GM12878 (cell line): Measurements from ENCODE around the gene ZNF860. TPM values are rescaled to one million over a fixed set of nuclear protein-coding genes. Genes with fewer than 3 reads are reported as not detected.

ENCODE experiments used
- ATAC-seq: fragments of 200-7000 bp; cut with Tn5 transposase; 3 replicates; pipeline ENCODE4 v1.9.1; 2020; ENCODE audit warnings: mild to moderate bottlenecking, moderate library complexity
- BruUV-seq: library from RNA; stranded (reverse); fragments of 400-500 nt; replicated peaks from 2 replicates; lab custom pipeline; 2021; lab: Mats Ljungman, UMichigan
- CTCF ChIA-PET: fragments of 300-600 bp; sonication (Branson Sonifier 250); formaldehyde crosslinking; extraction: SDS; loops from one replicate; lab custom pipeline; 2021; ENCODE audit warnings: inconsistent platforms; lab: Yijun Ruan, JAX
- POLR2A ChIA-PET: fragments of 350-600 bp; formaldehyde crosslinking; extraction: SDS; loops from one replicate; lab custom pipeline; 2021; ENCODE audit warnings: inconsistent platforms; lab: Charles Lee
- RAD21 ChIA-PET: fragments of 300-600 bp; sonication (Branson Sonifier 250); formaldehyde crosslinking; loops from one replicate; lab custom pipeline; 2023; ENCODE audit warnings: antibody characterized with exemption; ENCODE audit not compliant: unreplicated experiment; lab: Charles Lee
- SMC1A ChIA-PET: fragments of 300-600 bp; sonication (Branson Sonifier 250); formaldehyde crosslinking; loops from one replicate; lab custom pipeline; 2023; ENCODE audit not compliant: unreplicated experiment, uncharacterized antibody; lab: Charles Lee
- DNase-seq: peaks from one replicate; pipeline ENCODE4 v3.0.0-alpha.2; 2011; ENCODE audit warnings: low read depth, low spot score
- FAIRE-seq: peaks from 3 replicates; lab custom pipeline; 2011; peaks lifted over from hg19 to GRCh38; lab: Jason Lieb, UNC
- H2AFZ ChIP-seq: 2 replicates; pipeline ENCODE4 v1.6.0; 2011; ENCODE audit warnings: low read depth, low read length, control low read depth; ENCODE audit not compliant: control insufficient read depth
- H3K27ac ChIP-seq: 2 replicates; pipeline ENCODE4 v1.5.1; 2011; ENCODE audit warnings: control low read depth; ENCODE audit not compliant: control insufficient read depth, insufficient read depth
- H3K27me3 ChIP-seq, 2 experiments: replicated peaks in 1 of 2; 2 replicates each; pipeline versions ENCODE4 v1.6.0 to v1.6.1; 2011; ENCODE audit warnings: low read length in 1 of 2; ENCODE audit not compliant: control insufficient read depth in 2 of 2, insufficient read depth in 2 of 2
- H3K36me3 ChIP-seq, 2 experiments: 2 replicates each; pipeline ENCODE4 v1.5.1; 2011; ENCODE audit warnings: low read length in 1 of 2; ENCODE audit not compliant: control insufficient read depth in 2 of 2, insufficient read depth in 2 of 2
- H3K4me1 ChIP-seq: 2 replicates; pipeline ENCODE4 v1.6.1; 2011; ENCODE audit warnings: mild to moderate bottlenecking, low read length, moderate library complexity, mixed read lengths; ENCODE audit not compliant: control insufficient read depth, insufficient read depth
- H3K4me2 ChIP-seq: 2 replicates; pipeline ENCODE4 v1.6.0; 2011; ENCODE audit warnings: control low read depth; ENCODE audit not compliant: control insufficient read depth, insufficient read depth
- H3K4me3 ChIP-seq: fragments of 200-600 bp; sonication (generic); 2 replicates; pipeline ENCODE4 v1.5.1; 2016
- H3K79me2 ChIP-seq: 2 replicates; pipeline ENCODE4 v1.6.0; 2011; ENCODE audit warnings: low read length; ENCODE audit not compliant: control insufficient read depth, insufficient read depth
- H3K9ac ChIP-seq: 2 replicates; pipeline ENCODE4 v1.8.0; 2011; ENCODE audit warnings: low read length, control low read depth, mixed read lengths; ENCODE audit not compliant: control insufficient read depth, insufficient read depth
- H3K9me3 ChIP-seq: replicated peaks from 3 replicates; pipeline ENCODE4 v1.5.1; 2011; ENCODE audit warnings: mild to moderate bottlenecking, low read length; ENCODE audit not compliant: control insufficient read depth, insufficient read depth
- H4K20me1 ChIP-seq: 2 replicates; pipeline ENCODE4 v1.6.0; 2011; ENCODE audit not compliant: control insufficient read depth, insufficient read depth
- CEBPB ChIP-seq, 2 experiments: fragments of 150-350 bp in 1 of 2; IDR thresholded peaks; 2 replicates each; pipeline ENCODE4 v1.6.1; 2012 to 2014; ENCODE audit warnings: low read depth in 2 of 2, low read length in 2 of 2, borderline replicate concordance in 1 of 2, inconsistent platforms in 1 of 2
- CHD1 ChIP-seq: IDR thresholded peaks from 2 replicates; pipeline ENCODE4 v1.6.1; 2012; ENCODE audit warnings: low read depth, low read length, improper control_type of control experiment
- CREB1 ChIP-seq: IDR thresholded peaks from 2 replicates; pipeline ENCODE4 v1.6.1; 2012; ENCODE audit warnings: low read depth, mild to moderate bottlenecking, inconsistent platforms
- HDAC2 ChIP-seq: fragments of 200-600 bp; sonication (generic); IDR thresholded peaks from 2 replicates; pipeline ENCODE4 v1.6.1; 2017
- HDGF ChIP-seq: fragments of 450-650 bp; IDR thresholded peaks from 2 replicates; pipeline ENCODE4 v1.6.1; 2016; ENCODE audit warnings: antibody characterized with exemption
- RAD51 ChIP-seq: fragments of 450-650 bp; IDR thresholded peaks from 2 replicates; pipeline ENCODE4 v1.6.1; 2016; ENCODE audit warnings: moderate library complexity, mild to moderate bottlenecking, inconsistent platforms
- SMAD5 ChIP-seq: IDR thresholded peaks from 2 replicates; pipeline ENCODE4 v1.6.1; 2016; ENCODE audit warnings: antibody characterized with exemption, low read depth
- SP1 ChIP-seq: IDR thresholded peaks from one replicate; pipeline ENCODE4 v1.6.1; 2011; ENCODE audit warnings: low read depth, low read length
- SREBF1 ChIP-seq: IDR thresholded peaks from 2 replicates; pipeline ENCODE4 v1.6.1; 2012; ENCODE audit warnings: mild to moderate bottlenecking, low read length
- TCF7 ChIP-seq: IDR thresholded peaks from 2 replicates; pipeline ENCODE4 v1.6.1; 2014; ENCODE audit warnings: antibody characterized with exemption, borderline replicate concordance
- YBX1 ChIP-seq: fragments of 450-650 bp; IDR thresholded peaks from 2 replicates; pipeline ENCODE4 v1.6.1; 2016; ENCODE audit warnings: antibody characterized with exemption
- ZNF24 ChIP-seq: fragments of 450-650 bp; IDR thresholded peaks from 2 replicates; pipeline ENCODE4 v1.6.1; 2017; ENCODE audit warnings: antibody characterized with exemption, mild to moderate bottlenecking
- WGBS: methylation state at CpG from one replicate; pipeline ENCODE4 v1.1.6; 2016; ENCODE audit warnings: low lambda C conversion rate; ENCODE audit not compliant: insufficient replicate concordance, insufficient coverage; ENCODE audit errors: missing lambda C conversion rate; 5-methylcytosine and 5-hydroxymethylcytosine counted together
- in situ Hi-C: fragments of 300-500 bp; cut with MboI; formaldehyde crosslinking; loops from 9 replicates; pipeline ENCODE4 v1.14.3; 2018; ENCODE audit warnings: mixed read lengths
- intact Hi-C: fragments of 100-400 bp; cut with micrococcal nuclease; formaldehyde crosslinking; loops from one replicate; pipeline ENCODE4 v1.14.2; 2022; ENCODE audit not compliant: unreplicated experiment
- polyA plus RNA-seq, 11 experiments: library from polyadenylated mRNA; depleted of rRNA in 4 of 11; unstranded in 6 of 11; stranded (reverse) in 5 of 11; fragments of >200 nt; fragmentation: Nextera tagmentation in 4 of 11; fragmentation: Illumina TruSeq in 1 of 11; extraction: Ambion mirVana in 4 of 11; extraction: Trizol in 1 of 11; gene quantifications; 1 replicate in 1 of 11; 2 replicates in 10 of 11; pipeline versions ENCODE4 v1.2.1 to v1.2.3, GENCODE V29; 2011 to 2016; ENCODE audit warnings: inconsistent platforms in 2 of 11, missing spikeins in 2 of 11, low read depth in 1 of 11
- total RNA-seq, 4 experiments: library from RNA; depleted of rRNA in 3 of 4; stranded (reverse); fragments of >200 nt in 3 of 4; fragmentation: Illumina TruSeq in 1 of 4; extraction: Trizol in 1 of 4; gene quantifications; 2 replicates each; pipeline versions ENCODE4 v1.2.1 to v1.2.3, GENCODE V29; 2013 to 2021
- TF ChIP-seq, protein P1 (sequence below): IDR thresholded peaks from 2 replicates; pipeline ENCODE4 v1.6.1; 2011; ENCODE audit warnings: borderline replicate concordance, low read depth, mild to moderate bottlenecking, moderate library complexity, low read length; ENCODE audit not compliant: insufficient read depth, poor library complexity, severe bottlenecking
- TF ChIP-seq, protein P2 (sequence below): fragments of 450-650 bp; conservative IDR thresholded peaks from 2 replicates; pipeline ENCODE4 v1.6.1; 2017; ENCODE audit warnings: mild to moderate bottlenecking, moderate library complexity
- TF ChIP-seq, protein P3 (sequence below): IDR thresholded peaks from 2 replicates; pipeline ENCODE4 v1.6.1; 2011; ENCODE audit warnings: low read depth, mild to moderate bottlenecking, low read length, moderate library complexity, borderline replicate concordance; ENCODE audit errors: extremely low read depth
- TF ChIP-seq, protein P4 (sequence below): fragments of 450-650 bp; IDR thresholded peaks from 2 replicates; pipeline ENCODE4 v1.6.1; 2018; ENCODE audit warnings: mild to moderate bottlenecking, low read depth, moderate library complexity; ENCODE audit not compliant: partially characterized antibody
- TF ChIP-seq, protein P5 (sequence below): fragments of 450-650 bp; IDR thresholded peaks from 2 replicates; pipeline ENCODE4 v1.6.1; 2017; ENCODE audit warnings: borderline replicate concordance

Gene ZNF860
- total and polyA plus RNA-seq, 10 of the 15 experiments (the other 5 are each of a cell fraction or from before 2014, with no cell fraction given), result not detected

DNA sequence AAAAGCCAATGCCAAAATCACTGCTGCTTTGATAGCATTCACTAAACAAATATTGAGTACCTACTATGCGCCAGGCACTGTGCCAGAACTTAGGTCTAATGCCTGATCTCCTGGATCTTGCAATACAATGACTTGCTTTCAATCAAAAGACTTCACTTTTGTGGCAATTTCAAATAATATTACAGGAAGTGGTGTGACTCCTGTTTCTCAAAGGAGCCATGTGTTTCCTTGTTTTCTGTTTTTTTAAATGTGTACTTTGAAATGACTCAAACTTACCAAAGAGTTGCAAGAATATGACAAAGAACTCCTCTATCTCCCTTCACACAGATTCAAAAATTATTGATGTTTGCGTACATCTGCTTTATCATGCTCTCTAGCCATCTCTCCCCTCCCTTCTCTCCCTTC lies 18.7 kb upstream of the ZNF860 start:
- Histone ChIP-seq H3K27me3 (no peaks in the 10 kb centered on the region), H3K27ac (no peak overlapping the region), H3K4me3 (no peak overlapping the region), H3K4me2 (no peak overlapping the region), H3K9me3 (no peaks in the 10 kb centered on the region), H3K36me3 (no peaks in the 10 kb centered on the region), H3K79me2 (no peaks in the 10 kb centered on the region), H2AFZ (no peak overlapping the region), H3K4me1 (no peaks in the 10 kb centered on the region), H3K9ac (no peak overlapping the region)
- ChIA-PET CTCF (no interaction called here), RAD21 (no interaction called here), POLR2A (no interaction called here)
- in situ Hi-C loops, result no loop called here
- DNase-seq (no peak), ATAC-seq (no peak), FAIRE-seq (no peak)
- no TSS peak for BruUV-seq
- 78% methylated on average over 2 of the region's 2 CpGs for WGBS
- TF ChIP-seq SP1 (no peak), YBX1 (no peak), CHD1 (no peak), SREBF1 (no peak), CEBPB (IDR thresholded peaks at IDR 0.05; ENCODE audit: borderline replicate concordance in 1 of 2, low read depth in 2 of 2, low read length in 2 of 2) (no peak), SMAD5 (no peak), HDAC2 (no peak), HDGF (no peak), TCF7 (no peak), ZNF24 (no peak), CREB1 (no peak), RAD51 (no peak)
- TF ChIP-seq, protein P1, sequence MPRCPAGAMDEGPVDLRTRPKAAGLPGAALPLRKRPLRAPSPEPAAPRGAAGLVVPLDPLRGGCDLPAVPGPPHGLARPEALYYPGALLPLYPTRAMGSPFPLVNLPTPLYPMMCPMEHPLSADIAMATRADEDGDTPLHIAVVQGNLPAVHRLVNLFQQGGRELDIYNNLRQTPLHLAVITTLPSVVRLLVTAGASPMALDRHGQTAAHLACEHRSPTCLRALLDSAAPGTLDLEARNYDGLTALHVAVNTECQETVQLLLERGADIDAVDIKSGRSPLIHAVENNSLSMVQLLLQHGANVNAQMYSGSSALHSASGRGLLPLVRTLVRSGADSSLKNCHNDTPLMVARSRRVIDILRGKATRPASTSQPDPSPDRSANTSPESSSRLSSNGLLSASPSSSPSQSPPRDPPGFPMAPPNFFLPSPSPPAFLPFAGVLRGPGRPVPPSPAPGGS, result no peak
- TF ChIP-seq, protein P2, sequence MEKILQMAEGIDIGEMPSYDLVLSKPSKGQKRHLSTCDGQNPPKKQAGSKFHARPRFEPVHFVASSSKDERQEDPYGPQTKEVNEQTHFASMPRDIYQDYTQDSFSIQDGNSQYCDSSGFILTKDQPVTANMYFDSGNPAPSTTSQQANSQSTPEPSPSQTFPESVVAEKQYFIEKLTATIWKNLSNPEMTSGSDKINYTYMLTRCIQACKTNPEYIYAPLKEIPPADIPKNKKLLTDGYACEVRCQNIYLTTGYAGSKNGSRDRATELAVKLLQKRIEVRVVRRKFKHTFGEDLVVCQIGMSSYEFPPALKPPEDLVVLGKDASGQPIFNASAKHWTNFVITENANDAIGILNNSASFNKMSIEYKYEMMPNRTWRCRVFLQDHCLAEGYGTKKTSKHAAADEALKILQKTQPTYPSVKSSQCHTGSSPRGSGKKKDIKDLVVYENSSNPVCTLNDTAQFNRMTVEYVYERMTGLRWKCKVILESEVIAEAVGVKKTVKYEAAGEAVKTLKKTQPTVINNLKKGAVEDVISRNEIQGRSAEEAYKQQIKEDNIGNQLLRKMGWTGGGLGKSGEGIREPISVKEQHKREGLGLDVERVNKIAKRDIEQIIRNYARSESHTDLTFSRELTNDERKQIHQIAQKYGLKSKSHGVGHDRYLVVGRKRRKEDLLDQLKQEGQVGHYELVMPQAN, result no peak
- TF ChIP-seq, protein P3, sequence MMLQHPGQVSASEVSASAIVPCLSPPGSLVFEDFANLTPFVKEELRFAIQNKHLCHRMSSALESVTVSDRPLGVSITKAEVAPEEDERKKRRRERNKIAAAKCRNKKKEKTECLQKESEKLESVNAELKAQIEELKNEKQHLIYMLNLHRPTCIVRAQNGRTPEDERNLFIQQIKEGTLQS, result no peak
- TF ChIP-seq, protein P4, sequence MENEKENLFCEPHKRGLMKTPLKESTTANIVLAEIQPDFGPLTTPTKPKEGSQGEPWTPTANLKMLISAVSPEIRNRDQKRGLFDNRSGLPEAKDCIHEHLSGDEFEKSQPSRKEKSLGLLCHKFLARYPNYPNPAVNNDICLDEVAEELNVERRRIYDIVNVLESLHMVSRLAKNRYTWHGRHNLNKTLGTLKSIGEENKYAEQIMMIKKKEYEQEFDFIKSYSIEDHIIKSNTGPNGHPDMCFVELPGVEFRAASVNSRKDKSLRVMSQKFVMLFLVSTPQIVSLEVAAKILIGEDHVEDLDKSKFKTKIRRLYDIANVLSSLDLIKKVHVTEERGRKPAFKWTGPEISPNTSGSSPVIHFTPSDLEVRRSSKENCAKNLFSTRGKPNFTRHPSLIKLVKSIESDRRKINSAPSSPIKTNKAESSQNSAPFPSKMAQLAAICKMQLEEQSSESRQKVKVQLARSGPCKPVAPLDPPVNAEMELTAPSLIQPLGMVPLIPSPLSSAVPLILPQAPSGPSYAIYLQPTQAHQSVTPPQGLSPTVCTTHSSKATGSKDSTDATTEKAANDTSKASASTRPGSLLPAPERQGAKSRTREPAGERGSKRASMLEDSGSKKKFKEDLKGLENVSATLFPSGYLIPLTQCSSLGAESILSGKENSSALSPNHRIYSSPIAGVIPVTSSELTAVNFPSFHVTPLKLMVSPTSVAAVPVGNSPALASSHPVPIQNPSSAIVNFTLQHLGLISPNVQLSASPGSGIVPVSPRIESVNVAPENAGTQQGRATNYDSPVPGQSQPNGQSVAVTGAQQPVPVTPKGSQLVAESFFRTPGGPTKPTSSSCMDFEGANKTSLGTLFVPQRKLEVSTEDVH, result no peak
- TF ChIP-seq, protein P5, sequence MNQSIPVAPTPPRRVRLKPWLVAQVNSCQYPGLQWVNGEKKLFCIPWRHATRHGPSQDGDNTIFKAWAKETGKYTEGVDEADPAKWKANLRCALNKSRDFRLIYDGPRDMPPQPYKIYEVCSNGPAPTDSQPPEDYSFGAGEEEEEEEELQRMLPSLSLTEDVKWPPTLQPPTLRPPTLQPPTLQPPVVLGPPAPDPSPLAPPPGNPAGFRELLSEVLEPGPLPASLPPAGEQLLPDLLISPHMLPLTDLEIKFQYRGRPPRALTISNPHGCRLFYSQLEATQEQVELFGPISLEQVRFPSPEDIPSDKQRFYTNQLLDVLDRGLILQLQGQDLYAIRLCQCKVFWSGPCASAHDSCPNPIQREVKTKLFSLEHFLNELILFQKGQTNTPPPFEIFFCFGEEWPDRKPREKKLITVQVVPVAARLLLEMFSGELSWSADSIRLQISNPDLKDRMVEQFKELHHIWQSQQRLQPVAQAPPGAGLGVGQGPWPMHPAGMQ, result no peak
- TF ChIP-seq, all 136 proteins: peak for 0
- SMC1A ChIA-PET, result no interaction called here
- no peaks in the 10 kb centered on the region for H4K20me1 ChIP-seq
- intact Hi-C loops, result no loop called here
